ENCODE measurements around the gene TBCD. TPM values are rescaled to one million over a fixed set of nuclear protein-coding genes. Genes with fewer than 3 reads are reported as not detected.

The TBCD gene
- total and polyA plus RNA-seq, 2 experiments from 2014 or later = 19.3 to 33.8 TPM

GRCh38 chr17:82878527-82878926 is 126.7 kb downstream of the TBCD start:
- H3K4me1 ChIP-seq (ENCODE audit: insufficient read depth) = peaks cover 13% of the 10 kb centered on the region
- in situ Hi-C loops (cut with MboI) = no loop called here
- TF ChIP-seq EZH2 (IDR thresholded peaks at IDR 0.05; ENCODE audit: insufficient read depth, poor library complexity, severe bottlenecking) = no peak
- TF ChIP-seq EZH2phosphoT487 (IDR thresholded peaks at IDR 0.05; ENCODE audit: insufficient read depth, low read depth) = no peak
- no peaks in the 10 kb centered on the region for H3K79me2 ChIP-seq (ENCODE audit: insufficient read depth)
- no peaks in the 10 kb centered on the region for H3K27me3 ChIP-seq (replicated peaks; ENCODE audit: insufficient read depth)
- DNase-seq = no peak
- no peaks in the 10 kb centered on the region for H4K20me1 ChIP-seq (ENCODE audit: insufficient read depth)
- H2AFZ ChIP-seq = no peak overlapping the region
- H3F3A ChIP-seq (ENCODE audit: insufficient read depth) = peaks cover 10% of the 10 kb centered on the region; the same call in 1 of the 2 replicates
- H3K9me3 ChIP-seq (ENCODE audit: low read depth) = no peaks in the 10 kb centered on the region
- H3K4me3 ChIP-seq = no peak overlapping the region
- H3K9me2 ChIP-seq (ENCODE audit: insufficient read depth) = no peaks in the 10 kb centered on the region
- no peak overlapping the region for H3K27ac ChIP-seq
- H3K4me2 ChIP-seq (ENCODE audit: unreplicated experiment) = no peak overlapping the region
- H3K36me3 ChIP-seq (ENCODE audit: low read depth) = no peaks in the 10 kb centered on the region
- 85 to 88% methylated on average over 9 of the region's 9 CpGs for WGBS, 2 experiments (ENCODE audit: low coverage in 1 of 2, low lambda C conversion rate in 2 of 2, missing lambda C conversion rate in 2 of 2)
- H3K9ac ChIP-seq = no peak overlapping the region

DNA sequence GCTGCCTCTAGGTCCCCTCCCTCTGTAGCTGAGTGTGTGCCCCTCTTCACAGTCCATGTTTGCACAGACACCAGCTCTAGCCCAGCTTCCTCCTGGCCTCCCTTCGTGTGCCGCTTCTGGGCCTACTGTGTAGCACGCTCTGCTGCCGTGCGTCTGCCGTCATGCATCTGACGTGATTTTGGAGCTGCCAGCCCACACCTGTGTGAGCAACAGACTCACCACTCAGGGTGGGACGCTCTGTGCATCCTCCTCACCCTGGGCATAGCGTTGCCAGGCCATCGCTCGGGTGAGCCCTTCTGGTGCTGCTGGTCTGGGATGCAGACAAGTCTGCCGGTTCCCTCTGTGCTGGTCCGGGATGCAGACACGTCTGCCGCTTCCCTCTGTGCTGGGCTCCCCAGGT is 127.4 kb downstream of the TBCD start:
- no peak for DNase-seq
- Histone ChIP-seq H2AFZ (no peak overlapping the region), H3K27ac (no peak overlapping the region), H3K9me2 (ENCODE audit: insufficient read depth) (no peaks in the 10 kb centered on the region), H3K36me3 (ENCODE audit: low read depth) (no peaks in the 10 kb centered on the region), H3K4me1 (ENCODE audit: insufficient read depth) (peaks cover 13% of the 10 kb centered on the region), H4K20me1 (ENCODE audit: insufficient read depth) (no peaks in the 10 kb centered on the region), H3K27me3 (replicated peaks; ENCODE audit: insufficient read depth) (no peaks in the 10 kb centered on the region), H3K4me2 (ENCODE audit: unreplicated experiment) (no peak overlapping the region), H3K9me3 (ENCODE audit: low read depth) (no peaks in the 10 kb centered on the region), H3K79me2 (ENCODE audit: insufficient read depth) (no peaks in the 10 kb centered on the region), H3K9ac (no peak overlapping the region), H3F3A (ENCODE audit: insufficient read depth) (peaks cover 10% of the 10 kb centered on the region; the same call in 1 of the 2 replicates), H3K4me3 (no peak overlapping the region)
- in situ Hi-C loops (cut with MboI) = no loop called here
- no peak for TF ChIP-seq EZH2phosphoT487 (IDR thresholded peaks at IDR 0.05; ENCODE audit: insufficient read depth, low read depth)
- TF ChIP-seq EZH2 (IDR thresholded peaks at IDR 0.05; ENCODE audit: insufficient read depth, poor library complexity, severe bottlenecking) = no peak
- 95 to 99% methylated on average over 15 of the region's 15 CpGs for WGBS, 2 experiments (ENCODE audit: low coverage in 1 of 2, low lambda C conversion rate in 2 of 2, missing lambda C conversion rate in 2 of 2)

GRCh38 chr17:82880620-82881323 is 128.9 kb downstream of the TBCD start:
- H2AFZ ChIP-seq = no peak overlapping the region
- H3K36me3 ChIP-seq (ENCODE audit: low read depth) = no peaks in the 10 kb centered on the region
- TF ChIP-seq EZH2phosphoT487 (IDR thresholded peaks at IDR 0.05; ENCODE audit: insufficient read depth, low read depth) (no peak), EZH2 (IDR thresholded peaks at IDR 0.05; ENCODE audit: insufficient read depth, poor library complexity, severe bottlenecking) (no peak)
- H3K4me3 ChIP-seq = no peak overlapping the region
- no peak overlapping the region for H3K9ac ChIP-seq
- no peak overlapping the region for H3K27ac ChIP-seq
- H3K9me2 ChIP-seq (ENCODE audit: insufficient read depth) = no peaks in the 10 kb centered on the region
- WGBS, 2 experiments (ENCODE audit: low coverage in 1 of 2, low lambda C conversion rate in 2 of 2, missing lambda C conversion rate in 2 of 2) = 87 to 89% methylated on average over 19 to 24 of the region's 25 CpGs
- H4K20me1 ChIP-seq (ENCODE audit: insufficient read depth) = no peaks in the 10 kb centered on the region
- peaks cover 10% of the 10 kb centered on the region; the same call in 1 of the 2 replicates for H3F3A ChIP-seq (ENCODE audit: insufficient read depth)
- DNase-seq = no peak
- H3K4me1 ChIP-seq (ENCODE audit: insufficient read depth) = peaks cover 19% of the 10 kb centered on the region
- no peaks in the 10 kb centered on the region for H3K9me3 ChIP-seq (ENCODE audit: low read depth)
- no peaks in the 10 kb centered on the region for H3K79me2 ChIP-seq (ENCODE audit: insufficient read depth)
- in situ Hi-C loops (cut with MboI) = no loop called here
- H3K27me3 ChIP-seq (replicated peaks; ENCODE audit: insufficient read depth) = no peaks in the 10 kb centered on the region
- no peak overlapping the region for H3K4me2 ChIP-seq (ENCODE audit: unreplicated experiment)

- Histone ChIP-seq H3K27ac (no peak overlapping the region), H2AFZ (no peak overlapping the region), H3F3A (ENCODE audit: insufficient read depth) (peaks cover 13% of the 10 kb centered on the region; the same call in 1 of the 2 replicates), H3K4me3 (no peak overlapping the region), H3K4me1 (ENCODE audit: insufficient read depth) (peaks cover 20% of the 10 kb centered on the region), H3K36me3 (ENCODE audit: low read depth) (no peaks in the 10 kb centered on the region), H3K9me3 (ENCODE audit: low read depth) (no peaks in the 10 kb centered on the region), H3K4me2 (ENCODE audit: unreplicated experiment) (no peak overlapping the region), H3K79me2 (ENCODE audit: insufficient read depth) (no peaks in the 10 kb centered on the region), H4K20me1 (ENCODE audit: insufficient read depth) (no peaks in the 10 kb centered on the region), H3K27me3 (replicated peaks; ENCODE audit: insufficient read depth) (no peaks in the 10 kb centered on the region), H3K9me2 (ENCODE audit: insufficient read depth) (no peaks in the 10 kb centered on the region), H3K9ac (no peak overlapping the region)
- in situ Hi-C loops (cut with MboI) = no loop called here
- WGBS, 2 experiments (ENCODE audit: low coverage in 1 of 2, low lambda C conversion rate in 2 of 2, missing lambda C conversion rate in 2 of 2) = 71 to 75% methylated on average over 21 of the region's 21 CpGs
- DNase-seq = no peak
- TF ChIP-seq EZH2 (IDR thresholded peaks at IDR 0.05; ENCODE audit: insufficient read depth, poor library complexity, severe bottlenecking) = no peak
- no peak for TF ChIP-seq EZH2phosphoT487 (IDR thresholded peaks at IDR 0.05; ENCODE audit: insufficient read depth, low read depth)
Measured at GRCh38 chr17:82881324-82881823, 129.5 kb downstream of the TBCD start.
